ENCODE results near the gene KLRK1. TPM values are rescaled to one million over a fixed set of nuclear protein-coding genes. Genes with fewer than 3 reads are reported as not detected.
"Not testable (repeated sequence)": the region's sequence is repeated elsewhere in the genome, so short reads cannot be mapped to it uniquely, and the experiment has no call there.

KLRK1 gene
- total and polyA plus RNA-seq, 2 donors (not counting 1 experiment from before 2014, with no cell fraction given) = 0.84 to 2.1 TPM

DNA sequence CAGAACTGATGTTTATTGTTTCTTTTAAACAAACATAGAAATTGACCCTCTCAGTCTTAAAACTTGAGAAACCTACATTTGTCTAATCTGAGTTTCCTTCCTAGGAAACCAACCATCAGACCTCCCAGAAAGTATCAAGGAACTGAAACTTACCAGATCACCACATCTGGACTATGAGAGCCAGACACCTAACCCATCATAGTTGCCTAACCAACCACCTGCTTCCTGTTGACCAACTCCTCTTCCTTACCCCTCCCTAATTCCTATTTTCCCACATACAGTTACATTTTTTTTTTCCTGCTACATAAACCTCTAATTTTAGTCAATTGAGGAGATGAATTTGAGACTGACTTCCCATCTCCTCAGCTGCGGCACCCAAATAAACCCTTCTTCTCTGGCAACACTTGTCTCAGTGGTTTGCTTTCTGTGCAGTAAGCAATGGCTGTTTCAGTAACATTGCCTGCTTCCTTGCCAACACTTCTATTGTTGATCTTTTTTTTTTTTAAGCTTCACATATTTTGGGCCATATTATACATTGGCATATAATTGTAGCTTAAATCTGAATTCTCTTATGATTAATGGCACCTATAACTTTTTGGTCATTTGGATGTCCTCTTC, 47.8 kb downstream of the KLRK1 start:
- no peak overlapping the region for H3K4me3 ChIP-seq (ENCODE audit: control extremely low read depth in 1 of 5, extremely low read depth in 1 of 5, insufficient read depth in 1 of 5, low read depth in 2 of 5, low read length in 4 of 5)
- no peak overlapping the region for H3K9ac ChIP-seq (ENCODE audit: low read length)
- Mint-ChIP-seq H3K9me3 (ENCODE audit: insufficient read depth) (no peaks in the 10 kb centered on the region), H3K27me3 (no peaks in the 10 kb centered on the region), H3K4me1 (peaks cover 15% of the 10 kb centered on the region), H3K27ac (peak overlapping the region; percentile 38), H3K4me3 (peak overlapping the region; percentile 20)
- H3K27me3 ChIP-seq (replicated peaks in 1 of 4; ENCODE audit: control extremely low read depth in 1 of 4, control insufficient read depth in 3 of 4, insufficient read depth in 4 of 4, low read length in 3 of 4) = no peaks in the 10 kb centered on the region
- ChIA-PET POLR2A (no interaction called here), CTCF (interaction anchor here (0.8 kb wide), 1 partner anchor 10 kb away, joined by 4 read pairs; no protein-coding TSS in a partner anchor)
- H2AFZ ChIP-seq (ENCODE audit: insufficient read depth, low read depth, low read length, poor library complexity, severe bottlenecking) = no peak overlapping the region
- DNase-seq (peak; percentile 43), ATAC-seq (ENCODE audit: low read depth) (no peak)
- no peaks in the 10 kb centered on the region for H3K79me2 ChIP-seq (ENCODE audit: control insufficient read depth, insufficient read depth, low read length)
- H4K20me1 ChIP-seq (ENCODE audit: control insufficient read depth, insufficient read depth, low read length, poor library complexity, severe bottlenecking) = no peaks in the 10 kb centered on the region
- no CpG with 5 or more reads among the region's 1 CpG for WGBS (ENCODE audit: insufficient coverage)
- intact Hi-C loops (cut with micrococcal nuclease) = no loop called here
- peaks cover 0 to 3% (median 0%) of the 10 kb centered on the region in 3 donors for H3K9me3 ChIP-seq (ENCODE audit: control extremely low read depth in 1 of 3, control insufficient read depth in 2 of 3, insufficient read depth in 1 of 3, low read length in 2 of 3)
- peak overlapping the region; percentile 38 for H3K4me2 ChIP-seq (replicated peaks; ENCODE audit: low read depth, low read length, poor library complexity, severe bottlenecking)
- H3K36me3 ChIP-seq (replicated peaks in 1 of 2; ENCODE audit: control extremely low read depth in 1 of 2, control insufficient read depth in 1 of 2, extremely low read depth in 1 of 2, insufficient read depth in 2 of 2, low read length in 1 of 2) = no peaks in the 10 kb centered on the region
- TF ChIP-seq, protein P1, sequence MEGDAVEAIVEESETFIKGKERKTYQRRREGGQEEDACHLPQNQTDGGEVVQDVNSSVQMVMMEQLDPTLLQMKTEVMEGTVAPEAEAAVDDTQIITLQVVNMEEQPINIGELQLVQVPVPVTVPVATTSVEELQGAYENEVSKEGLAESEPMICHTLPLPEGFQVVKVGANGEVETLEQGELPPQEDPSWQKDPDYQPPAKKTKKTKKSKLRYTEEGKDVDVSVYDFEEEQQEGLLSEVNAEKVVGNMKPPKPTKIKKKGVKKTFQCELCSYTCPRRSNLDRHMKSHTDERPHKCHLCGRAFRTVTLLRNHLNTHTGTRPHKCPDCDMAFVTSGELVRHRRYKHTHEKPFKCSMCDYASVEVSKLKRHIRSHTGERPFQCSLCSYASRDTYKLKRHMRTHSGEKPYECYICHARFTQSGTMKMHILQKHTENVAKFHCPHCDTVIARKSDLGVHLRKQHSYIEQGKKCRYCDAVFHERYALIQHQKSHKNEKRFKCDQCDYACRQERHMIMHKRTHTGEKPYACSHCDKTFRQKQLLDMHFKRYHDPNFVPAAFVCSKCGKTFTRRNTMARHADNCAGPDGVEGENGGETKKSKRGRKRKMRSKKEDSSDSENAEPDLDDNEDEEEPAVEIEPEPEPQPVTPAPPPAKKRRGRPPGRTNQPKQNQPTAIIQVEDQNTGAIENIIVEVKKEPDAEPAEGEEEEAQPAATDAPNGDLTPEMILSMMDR (IDR thresholded peaks at IDR 0.05) = no peak
- TF ChIP-seq EZH2 (IDR thresholded peaks at IDR 0.05; ENCODE audit: borderline replicate concordance, insufficient read depth, low read depth, low read length, poor library complexity, severe bottlenecking) = no peak
- H3K27ac ChIP-seq (ENCODE audit: low read length in 2 of 2) = peak overlapping the region in 1 of 2 donors; percentile 54
- H3K4me1 ChIP-seq (ENCODE audit: control insufficient read depth in 2 of 2, insufficient read depth in 2 of 2, low read length in 2 of 2) = peaks cover 6 to 7% of the 10 kb centered on the region in 2 donors

DNA sequence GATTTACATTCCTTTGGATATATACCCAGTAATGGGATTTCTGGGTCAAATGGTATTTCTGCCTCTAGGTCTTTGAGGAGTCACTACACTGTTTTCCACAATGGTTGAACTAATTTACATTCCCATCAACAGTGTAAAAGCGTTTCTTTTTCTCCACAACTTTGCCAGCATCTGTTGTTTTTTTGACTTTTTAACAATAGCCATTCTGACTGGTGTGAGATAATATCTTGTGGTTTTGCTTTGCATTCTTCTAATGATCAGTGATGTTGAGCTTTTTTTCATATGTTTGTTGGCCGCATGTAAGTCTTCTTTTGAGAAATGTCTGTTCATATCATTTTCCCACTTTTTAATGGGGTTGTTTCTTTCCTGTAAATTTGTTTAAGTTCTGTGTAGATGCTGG, 48.9 kb downstream of the KLRK1 start:
- H3K27me3 Mint-ChIP-seq; DNase-seq; H4K20me1 ChIP-seq (ENCODE audit: control insufficient read depth, insufficient read depth, low read length, poor library complexity, severe bottlenecking); POLR2A ChIA-PET; H3K4me3 Mint-ChIP-seq; H2AFZ ChIP-seq (ENCODE audit: insufficient read depth, low read depth, low read length, poor library complexity, severe bottlenecking); CTCF ChIA-PET; H3K4me2 ChIP-seq (replicated peaks; ENCODE audit: low read depth, low read length, poor library complexity, severe bottlenecking); H3K4me3 ChIP-seq (ENCODE audit: control extremely low read depth in 1 of 5, extremely low read depth in 1 of 5, insufficient read depth in 1 of 5, low read depth in 2 of 5, low read length in 4 of 5); H3K9me3 ChIP-seq (ENCODE audit: control extremely low read depth in 1 of 3, control insufficient read depth in 2 of 3, insufficient read depth in 1 of 3, low read length in 2 of 3); intact Hi-C loops (cut with micrococcal nuclease); H3K27me3 ChIP-seq (replicated peaks in 1 of 4; ENCODE audit: control extremely low read depth in 1 of 4, control insufficient read depth in 3 of 4, insufficient read depth in 4 of 4, low read length in 3 of 4); H3K9ac ChIP-seq (ENCODE audit: low read length); H3K4me1 ChIP-seq (ENCODE audit: control insufficient read depth in 2 of 2, insufficient read depth in 2 of 2, low read length in 2 of 2); H3K27ac Mint-ChIP-seq; H3K79me2 ChIP-seq (ENCODE audit: control insufficient read depth, insufficient read depth, low read length); H3K36me3 ChIP-seq (replicated peaks in 1 of 2; ENCODE audit: control extremely low read depth in 1 of 2, control insufficient read depth in 1 of 2, extremely low read depth in 1 of 2, insufficient read depth in 2 of 2, low read length in 1 of 2); H3K9me3 Mint-ChIP-seq (ENCODE audit: insufficient read depth); H3K27ac ChIP-seq (ENCODE audit: low read length in 2 of 2); ATAC-seq (ENCODE audit: low read depth): not testable (repeated sequence)
- no CpG with 5 or more reads among the region's 2 CpGs for WGBS (ENCODE audit: insufficient coverage)
- peaks cover 15% of the 10 kb centered on the region for H3K4me1 Mint-ChIP-seq
